SU-DHL-6 (cell line): ENCODE data around the gene ABTB1.

Experiments used
- H2AFZ ChIP-seq: fragments of 200-600 bp; sonication (generic); 2 replicates; pipeline ENCODE4 v1.6.1; 2014; ENCODE audit warnings: low read depth, mild to moderate bottlenecking, moderate library complexity, mixed read lengths, antibody characterized with exemption, low read length; ENCODE audit not compliant: severe bottlenecking
- H3F3A ChIP-seq: fragments of 200-600 bp; shearing (Covaris generic); 2 replicates; pipeline ENCODE4 v1.6.0; 2016; ENCODE audit warnings: antibody characterized with exemption, mild to moderate bottlenecking; ENCODE audit not compliant: insufficient read depth
- H3K27ac ChIP-seq: fragments of 200-600 bp; sonication (generic); 2 replicates; pipeline ENCODE4 v1.5.1; 2016; ENCODE audit warnings: low read depth, mild to moderate bottlenecking, low read length, moderate library complexity, mixed read lengths
- H3K27me3 ChIP-seq: fragments of 200-600 bp; sonication (generic), shearing (Covaris generic); 2 replicates; pipeline ENCODE4 v1.6.0; 2014; ENCODE audit warnings: mild to moderate bottlenecking, low read length
- H3K36me3 ChIP-seq: fragments of 200-600 bp; sonication (generic); 2 replicates; pipeline ENCODE4 v1.6.1; 2014; ENCODE audit warnings: mild to moderate bottlenecking, low read length, mixed read lengths
- H3K4me2 ChIP-seq: fragments of 300-600, 200-600 bp; shearing (Covaris generic), sonication (generic); 2 replicates; pipeline ENCODE4 v1.6.0; 2014; ENCODE audit warnings: low read length, low read depth, mild to moderate bottlenecking; ENCODE audit not compliant: poor library complexity, severe bottlenecking
- H3K4me3 ChIP-seq: fragments of 200-600 bp; sonication (generic); 2 replicates; pipeline ENCODE4 v1.5.1; 2014; ENCODE audit warnings: antibody characterized with exemption, low read length, mild to moderate bottlenecking, mixed read lengths; ENCODE audit not compliant: insufficient read depth, poor library complexity, severe bottlenecking
- H3K79me2 ChIP-seq: fragments of 200-600 bp; sonication (generic); 2 replicates; pipeline ENCODE4 v1.6.1; 2014; ENCODE audit warnings: mild to moderate bottlenecking, low read length, moderate library complexity; ENCODE audit not compliant: insufficient read depth
- H3K9ac ChIP-seq: fragments of 200-600 bp; sonication (generic); 2 replicates; pipeline ENCODE4 v1.7.0; 2014; ENCODE audit warnings: mild to moderate bottlenecking, low read length
- H3K9me2 ChIP-seq: fragments of 200-600 bp; sonication (generic); replicated peaks from 2 replicates; pipeline ENCODE4 v1.6.1; 2014; ENCODE audit warnings: low read length; ENCODE audit not compliant: insufficient read depth
- H3K9me3 ChIP-seq: fragments of 200-600 bp; sonication (generic); 2 replicates; pipeline ENCODE4 v1.6.1; 2014; ENCODE audit warnings: low read length, mixed read lengths; ENCODE audit not compliant: insufficient read depth
- H4K20me1 ChIP-seq: fragments of 200-600 bp; sonication (generic); 2 replicates; pipeline ENCODE4 v1.6.1; 2014; ENCODE audit warnings: low read depth, mild to moderate bottlenecking, antibody characterized with exemption, low read length, moderate library complexity, mixed read lengths
- EZH2phosphoT487 ChIP-seq: fragments of 200-600 bp; sonication (generic), shearing (Covaris generic); conservative IDR thresholded peaks from 2 replicates; pipeline ENCODE4 v1.6.1; 2018; ENCODE audit warnings: mild to moderate bottlenecking, antibody characterized with exemption, low read length, moderate library complexity, mixed read lengths
- TF ChIP-seq, protein P1 (sequence below): fragments of 200-600 bp; sonication (generic); IDR thresholded peaks from one replicate; pipeline ENCODE4 v1.5.1; 2017; ENCODE audit warnings: antibody characterized with exemption, mild to moderate bottlenecking, low read length, moderate library complexity; ENCODE audit not compliant: insufficient read depth, poor library complexity, severe bottlenecking

The ABTB1 gene

GRCh38 chr3:127630811-127631714 lies 41.7 kb upstream of the ABTB1 start:
- no peak overlapping the region for H3K9ac ChIP-seq
- H3K36me3 ChIP-seq = no peaks in the 10 kb centered on the region
- H3K79me2 ChIP-seq = no peaks in the 10 kb centered on the region
- TF ChIP-seq, protein P1, sequence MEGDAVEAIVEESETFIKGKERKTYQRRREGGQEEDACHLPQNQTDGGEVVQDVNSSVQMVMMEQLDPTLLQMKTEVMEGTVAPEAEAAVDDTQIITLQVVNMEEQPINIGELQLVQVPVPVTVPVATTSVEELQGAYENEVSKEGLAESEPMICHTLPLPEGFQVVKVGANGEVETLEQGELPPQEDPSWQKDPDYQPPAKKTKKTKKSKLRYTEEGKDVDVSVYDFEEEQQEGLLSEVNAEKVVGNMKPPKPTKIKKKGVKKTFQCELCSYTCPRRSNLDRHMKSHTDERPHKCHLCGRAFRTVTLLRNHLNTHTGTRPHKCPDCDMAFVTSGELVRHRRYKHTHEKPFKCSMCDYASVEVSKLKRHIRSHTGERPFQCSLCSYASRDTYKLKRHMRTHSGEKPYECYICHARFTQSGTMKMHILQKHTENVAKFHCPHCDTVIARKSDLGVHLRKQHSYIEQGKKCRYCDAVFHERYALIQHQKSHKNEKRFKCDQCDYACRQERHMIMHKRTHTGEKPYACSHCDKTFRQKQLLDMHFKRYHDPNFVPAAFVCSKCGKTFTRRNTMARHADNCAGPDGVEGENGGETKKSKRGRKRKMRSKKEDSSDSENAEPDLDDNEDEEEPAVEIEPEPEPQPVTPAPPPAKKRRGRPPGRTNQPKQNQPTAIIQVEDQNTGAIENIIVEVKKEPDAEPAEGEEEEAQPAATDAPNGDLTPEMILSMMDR = no peak
- TF ChIP-seq EZH2phosphoT487 = no peak
- H3K27ac ChIP-seq = no peak overlapping the region
- no peaks in the 10 kb centered on the region for H3K9me3 ChIP-seq
- H3K27me3 ChIP-seq = no peaks in the 10 kb centered on the region
- no peaks in the 10 kb centered on the region for H3K9me2 ChIP-seq
- H3F3A ChIP-seq = peaks cover 3% of the 10 kb centered on the region; the same call in 1 of the 2 replicates
- H4K20me1 ChIP-seq = no peaks in the 10 kb centered on the region
- H3K4me2 ChIP-seq = no peak overlapping the region
- H3K4me3 ChIP-seq = no peak overlapping the region
- H2AFZ ChIP-seq = no peak overlapping the region

GRCh38 chr3:127632035-127632820 lies 40.5 kb upstream of the ABTB1 start:
- no peak overlapping the region for H2AFZ ChIP-seq
- no peaks in the 10 kb centered on the region for H3K79me2 ChIP-seq
- H3K9ac ChIP-seq = no peak overlapping the region
- H3K9me2 ChIP-seq = no peaks in the 10 kb centered on the region
- H3K9me3 ChIP-seq = no peaks in the 10 kb centered on the region
- TF ChIP-seq EZH2phosphoT487 = no peak
- H3F3A ChIP-seq = peaks cover 3% of the 10 kb centered on the region; the same call in 1 of the 2 replicates
- H3K36me3 ChIP-seq = no peaks in the 10 kb centered on the region
- no peaks in the 10 kb centered on the region for H3K27me3 ChIP-seq
- no peaks in the 10 kb centered on the region for H4K20me1 ChIP-seq
- no peak overlapping the region for H3K27ac ChIP-seq
- no peak overlapping the region for H3K4me2 ChIP-seq
- H3K4me3 ChIP-seq = no peak overlapping the region

GRCh38 chr3:127634653-127635052 lies 38.1 kb upstream of the ABTB1 start:
- Histone ChIP-seq H3K36me3 (no peaks in the 10 kb centered on the region), H3K9me3 (no peaks in the 10 kb centered on the region), H2AFZ (no peak overlapping the region), H3K9ac (no peak overlapping the region), H3K4me3 (no peak overlapping the region), H3K27me3 (no peaks in the 10 kb centered on the region), H3K4me2 (no peak overlapping the region), H3K9me2 (no peaks in the 10 kb centered on the region), H4K20me1 (no peaks in the 10 kb centered on the region), H3K79me2 (no peaks in the 10 kb centered on the region), H3F3A (no peaks in the 10 kb centered on the region), H3K27ac (no peak overlapping the region)
- TF ChIP-seq, protein P1 = no peak
- TF ChIP-seq EZH2phosphoT487 = no peak
